Posterior cingulate gyrus (tissue), 11 donors: ENCODE measurements around the gene DIP2C.

Experiments
- DNase-seq, 10 donors: peaks; one replicate each; pipeline versions ENCODE4 v3.0.0 to v3.0.0-alpha.2; 2020 to 2021; ENCODE audit warnings: mixed read lengths in 3 of 10
- intact Hi-C: fragments of 100-400 bp; cut with DNase I; formaldehyde crosslinking; loops from one replicate; pipeline ENCODE4 v1.15.1; 2023

Gene DIP2C

GRCh38 chr10:397321-398068, 292.0 kb downstream of the DIP2C start:
- DNase-seq, result no peak
- intact Hi-C loops, result loop anchor here (10.0 kb wide), 1 partner anchor 97 kb away; no protein-coding TSS in a partner anchor

- intact Hi-C loops, result loop anchor here (10.0 kb wide), 1 partner anchor 98 kb away; no protein-coding TSS in a partner anchor
- DNase-seq, result no peak
Observed at GRCh38 chr10:396535-397220, 292.8 kb downstream of the DIP2C start.

- no peak for DNase-seq
- intact Hi-C loops, result loop anchor here (10.0 kb wide), 1 partner anchor 99 kb away; no protein-coding TSS in a partner anchor
Observed at GRCh38 chr10:396107-396506, 293.4 kb downstream of the DIP2C start.

- intact Hi-C loops, result loop anchor here (10.0 kb wide), 1 partner anchor 99 kb away; no protein-coding TSS in a partner anchor
- DNase-seq, result peak in 1 of 10 donors; percentile 41
Observed at GRCh38 chr10:395665-396064, 293.8 kb downstream of the DIP2C start.

GRCh38 chr10:394439-395101, 294.9 kb downstream of the DIP2C start:
- intact Hi-C loops, result loop anchor here (10.0 kb wide), 1 partner anchor 100 kb away; no protein-coding TSS in a partner anchor
- DNase-seq, result peak; percentile 65 to 97 (median 80)

- DNase-seq, result peak in 3 of 10 donors; percentile 34 to 89 (median 84)
- intact Hi-C loops, result loop anchor here (10.0 kb wide), 1 partner anchor 101 kb away; no protein-coding TSS in a partner anchor
Observed at GRCh38 chr10:393787-394438, 295.6 kb downstream of the DIP2C start.

GRCh38 chr10:393106-393745, 296.2 kb downstream of the DIP2C start:
- intact Hi-C loops, result loop anchor here (10.0 kb wide), 1 partner anchor 102 kb away; no protein-coding TSS in a partner anchor
- peak in 1 of 10 donors; percentile 50 for DNase-seq

- intact Hi-C loops, result loop anchor here (10.0 kb wide), 1 partner anchor 102 kb away; no protein-coding TSS in a partner anchor
- DNase-seq, result no peak
Observed at GRCh38 chr10:392705-393037, 296.8 kb downstream of the DIP2C start.

- peak in 4 of 10 donors; percentile 28 to 87 (median 72) for DNase-seq
- intact Hi-C loops, result loop anchor here (10.0 kb wide), 1 partner anchor 103 kb away; no protein-coding TSS in a partner anchor
Observed at GRCh38 chr10:391847-392704, 297.4 kb downstream of the DIP2C start.

GRCh38 chr10:391305-391704, 298.2 kb downstream of the DIP2C start:
- intact Hi-C loops, result loop anchor here (10.0 kb wide), 1 partner anchor 103 kb away; no protein-coding TSS in a partner anchor
- DNase-seq, result peak in 1 of 10 donors; percentile 81

GRCh38 chr10:390449-391100, 298.9 kb downstream of the DIP2C start:
- peak in 1 of 10 donors; percentile 62 for DNase-seq
- intact Hi-C loops, result loop anchor here (10.0 kb wide), 1 partner anchor 104 kb away; no protein-coding TSS in a partner anchor

GRCh38 chr10:389836-390448, 299.5 kb downstream of the DIP2C start:
- peak in 1 of 10 donors; percentile 62 for DNase-seq
- intact Hi-C loops, result loop anchor here (10.0 kb wide), 1 partner anchor 105 kb away; no protein-coding TSS in a partner anchor

GRCh38 chr10:389261-389790, 300.1 kb downstream of the DIP2C start:
- intact Hi-C loops, result no loop called here
- DNase-seq, result peak in 1 of 10 donors; percentile 58

GRCh38 chr10:388661-389045, 300.8 kb downstream of the DIP2C start:
- DNase-seq, result peak in 1 of 10 donors; percentile 80
- intact Hi-C loops, result no loop called here

- intact Hi-C loops, result no loop called here
- peak in 1 of 10 donors; percentile 53 for DNase-seq
Observed at GRCh38 chr10:387909-388660, 301.4 kb downstream of the DIP2C start.

GRCh38 chr10:387593-387891, 301.9 kb downstream of the DIP2C start:
- intact Hi-C loops, result no loop called here
- peak in 1 of 10 donors; percentile 51 for DNase-seq
